MG63 (cell line): ENCODE data around the gene FBXO44. TPM values are rescaled to one million over a fixed set of nuclear protein-coding genes. Genes with fewer than 3 reads are reported as not detected.
A peak's percentile ranks its signal among the peaks of the same experiment; 100 is the strongest.

Source experiments
- DNase-seq: peaks from one replicate; pipeline ENCODE4 v3.0.0-alpha.2; 2020
- H3K27me3 ChIP-seq: fragments of 250-450 bp; sonication (Bioruptor Pico); 2 replicates; pipeline ENCODE4 v1.5.1; 2020; ENCODE audit warnings: mild to moderate bottlenecking, moderate library complexity
- H3K36me3 ChIP-seq: fragments of 250-450 bp; sonication (Bioruptor Pico); 2 replicates; pipeline ENCODE4 v1.5.1; 2020; ENCODE audit warnings: mild to moderate bottlenecking, moderate library complexity
- H3K4me3 ChIP-seq: fragments of 250-450 bp; sonication (Bioruptor Pico); 2 replicates; pipeline ENCODE4 v1.5.1; 2020; ENCODE audit warnings: mild to moderate bottlenecking, moderate library complexity
- H3K9me3 ChIP-seq: fragments of 250-450 bp; sonication (Bioruptor Pico); 2 replicates; pipeline ENCODE4 v1.5.1; 2020; ENCODE audit warnings: mild to moderate bottlenecking, moderate library complexity
- total RNA-seq: library from RNA; depleted of rRNA; stranded (reverse); fragments of >200 nt; shearing (Covaris generic); gene quantifications from 2 replicates; pipeline ENCODE4 v1.2.3, GENCODE V29; 2014; ENCODE audit warnings: low replicate concordance; rRNA removed

Gene FBXO44
- total RNA-seq, 1 experiment from 2014 or later, result 23.1 TPM

DNA sequence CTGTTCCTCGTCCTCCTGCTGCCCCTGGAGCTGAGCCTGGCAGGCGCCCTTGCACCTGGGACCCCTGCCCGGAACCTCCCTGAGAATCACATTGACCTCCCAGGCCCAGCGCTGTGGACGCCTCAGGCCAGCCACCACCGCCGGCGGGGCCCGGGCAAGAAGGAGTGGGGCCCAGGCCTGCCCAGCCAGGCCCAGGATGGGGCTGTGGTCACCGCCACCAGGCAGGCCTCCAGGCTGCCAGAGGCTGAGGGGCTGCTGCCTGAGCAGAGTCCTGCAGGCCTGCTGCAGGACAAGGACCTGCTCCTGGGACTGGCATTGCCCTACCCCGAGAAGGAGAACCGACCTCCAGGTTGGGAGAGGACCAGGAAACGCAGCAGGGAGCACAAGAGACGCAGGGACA lies 51.6 kb downstream of the FBXO44 start:
- no peak overlapping the region for H3K4me3 ChIP-seq
- no peaks in the 10 kb centered on the region for H3K9me3 ChIP-seq
- H3K36me3 ChIP-seq, result no peaks in the 10 kb centered on the region
- DNase-seq, result no peak
- no peaks in the 10 kb centered on the region for H3K27me3 ChIP-seq

DNA sequence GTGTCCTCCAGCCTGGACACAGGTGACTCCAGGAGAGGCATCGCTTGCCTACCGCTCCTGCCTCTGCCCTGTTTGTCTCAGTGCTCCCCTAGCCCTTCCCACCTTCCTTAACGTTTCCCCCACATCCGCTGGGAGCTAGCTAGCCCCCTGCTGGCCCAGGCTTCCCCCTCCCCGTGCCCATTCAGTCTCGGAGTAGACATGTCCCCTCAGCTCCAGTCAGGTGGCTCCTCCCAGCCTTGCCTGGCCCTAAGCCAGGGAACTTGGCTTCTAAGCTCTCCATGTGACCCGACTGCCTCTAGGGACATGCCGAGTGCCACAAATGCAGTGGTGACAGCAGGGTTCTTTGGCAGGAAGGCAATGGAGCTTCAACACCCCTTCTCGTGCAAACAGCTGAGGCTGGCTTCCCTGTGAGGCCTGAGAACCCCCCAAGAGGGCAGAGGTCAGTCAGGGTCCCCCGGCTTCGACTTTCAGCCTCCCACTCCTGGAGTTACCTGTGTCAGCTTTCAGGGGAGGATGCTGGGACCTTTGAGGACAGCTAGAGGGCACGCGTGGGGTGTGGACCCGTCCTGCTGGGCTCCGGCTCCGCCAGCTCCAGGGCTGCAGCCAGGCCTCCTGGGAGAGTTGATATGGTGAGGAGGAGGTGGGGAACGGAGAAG lies 53.1 kb downstream of the FBXO44 start:
- H3K9me3 ChIP-seq, result no peaks in the 10 kb centered on the region
- no peaks in the 10 kb centered on the region for H3K36me3 ChIP-seq
- no peak overlapping the region for H3K4me3 ChIP-seq
- no peaks in the 10 kb centered on the region for H3K27me3 ChIP-seq
- DNase-seq, result no peak

DNA sequence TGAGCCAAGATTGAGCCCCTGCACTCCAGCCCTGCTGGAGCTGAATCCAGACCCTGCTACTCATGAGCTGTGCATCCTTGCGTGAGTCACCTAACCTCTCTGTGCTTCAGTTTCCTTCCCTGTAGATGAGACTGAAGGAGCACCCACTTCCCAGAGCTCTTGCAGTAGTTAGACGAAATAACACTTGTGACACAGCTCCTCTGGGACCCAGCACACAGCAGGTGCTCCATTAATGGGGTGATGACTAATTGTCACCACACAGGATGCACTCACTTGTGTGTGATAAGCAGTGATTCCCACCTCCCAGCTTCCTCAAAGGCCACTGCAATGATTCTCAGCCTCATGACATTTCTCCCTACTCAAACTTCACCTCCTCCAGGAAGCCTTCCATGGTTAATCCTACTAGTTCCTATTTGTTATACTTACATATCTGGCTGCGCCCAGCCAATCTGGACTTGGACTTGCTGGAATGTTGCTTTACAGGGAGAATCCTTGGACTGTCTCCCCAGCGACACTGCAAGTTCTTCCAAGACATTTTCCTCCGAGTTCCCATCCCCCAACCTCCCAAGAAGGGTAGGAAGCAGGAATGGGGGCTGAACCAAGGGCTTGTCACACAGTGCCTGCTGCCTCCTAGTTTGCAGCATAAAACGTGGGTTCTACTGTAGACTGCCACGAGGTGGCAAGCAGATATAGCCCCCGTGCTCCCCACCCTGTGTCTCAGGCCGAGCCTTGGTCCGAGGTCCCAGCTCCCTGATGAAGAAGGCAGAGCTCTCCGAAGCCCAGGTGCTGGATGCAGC lies 54.1 kb downstream of the FBXO44 start:
- Histone ChIP-seq H3K36me3 (no peaks in the 10 kb centered on the region), H3K4me3 (no peak overlapping the region), H3K9me3 (no peaks in the 10 kb centered on the region), H3K27me3 (no peaks in the 10 kb centered on the region)
- peak; percentile 29 for DNase-seq

DNA sequence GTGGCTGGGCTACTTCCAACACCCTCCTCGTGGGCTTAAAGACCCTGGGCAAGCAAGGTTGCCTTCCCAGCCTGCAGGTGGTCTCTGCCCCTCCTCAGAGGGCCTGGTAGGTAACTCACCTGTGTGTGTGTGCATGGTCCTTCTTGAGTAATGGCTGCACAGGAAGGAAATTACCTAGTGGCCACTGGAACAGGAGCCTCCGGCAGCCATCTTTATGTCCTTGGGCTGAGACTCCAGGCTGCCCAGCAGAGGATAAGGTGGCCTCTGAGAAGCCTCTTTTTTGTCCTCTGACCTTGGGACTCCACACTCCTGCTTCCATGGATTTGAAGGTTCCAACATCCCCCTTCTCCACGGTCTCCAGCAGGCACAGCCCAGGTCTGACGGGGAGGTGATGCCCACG lies 56.8 kb downstream of the FBXO44 start:
- no peak for DNase-seq
- H3K27me3 ChIP-seq, result no peaks in the 10 kb centered on the region
- no peaks in the 10 kb centered on the region for H3K9me3 ChIP-seq
- H3K36me3 ChIP-seq, result no peaks in the 10 kb centered on the region
- H3K4me3 ChIP-seq, result no peak overlapping the region

DNA sequence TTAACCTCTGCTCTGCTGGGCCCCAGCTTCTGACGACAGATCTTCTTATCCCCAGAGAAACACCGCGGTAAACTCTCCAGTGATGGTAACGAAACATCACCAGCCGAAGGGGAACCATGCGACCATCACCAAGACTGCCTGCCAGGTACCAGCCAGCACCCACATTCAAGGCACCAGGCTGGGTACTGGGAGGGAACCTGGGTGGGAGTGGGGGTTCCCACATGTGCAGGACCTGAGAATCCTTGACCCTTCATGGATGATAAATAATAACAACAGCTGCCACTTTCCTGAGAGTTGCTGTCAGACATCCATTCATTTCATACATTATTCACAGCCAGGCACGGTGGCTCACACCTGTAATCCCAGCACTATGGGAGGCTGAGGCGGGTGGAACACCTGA lies 57.6 kb downstream of the FBXO44 start:
- no peak for DNase-seq
- H3K36me3 ChIP-seq, result no peaks in the 10 kb centered on the region
- no peaks in the 10 kb centered on the region for H3K9me3 ChIP-seq
- no peaks in the 10 kb centered on the region for H3K27me3 ChIP-seq
- no peak overlapping the region for H3K4me3 ChIP-seq

Other genes starting within 250 kb of the FBXO44 start
- 0.16 TPM in 1 of 2 replicates, not detected in the other for gene DISP3, start 175.7 kb upstream of the FBXO44 start, total RNA-seq
- not detected in 2 replicates for gene FBXO2, start 448 bp upstream of the FBXO44 start, total RNA-seq
- gene FBXO6, start 9.3 kb downstream of the FBXO44 start, total RNA-seq, result 9.7 and 17.3 TPM in 2 replicates
- 60.2 and 71.1 TPM in 2 replicates for gene MAD2L2, start 26.3 kb downstream of the FBXO44 start, total RNA-seq
- 0.36 TPM in 1 of 2 replicates, not detected in the other for gene DRAXIN, start 36.8 kb downstream of the FBXO44 start, total RNA-seq
- 43.5 and 53.7 TPM in 2 replicates for gene AGTRAP, start 81.3 kb downstream of the FBXO44 start, total RNA-seq
- gene C1orf167, start 107.3 kb downstream of the FBXO44 start, total RNA-seq, result not detected in 2 replicates
- 3.8 and 7.8 TPM in 2 replicates for gene MTHFR, start 151.1 kb downstream of the FBXO44 start, total RNA-seq
- gene CLCN6, start 151.3 kb downstream of the FBXO44 start, total RNA-seq, result 1.5 and 6.1 TPM in 2 replicates
- gene NPPA, start 192.9 kb downstream of the FBXO44 start, total RNA-seq, result not detected in 2 replicates
- gene NPPB, start 204.1 kb downstream of the FBXO44 start, total RNA-seq, result not detected in 2 replicates